OCI-LY1 (cell line): Measurements from ENCODE around the gene RPL4.
"Not testable (repeated sequence)": the region's sequence is repeated elsewhere in the genome, so short reads cannot be mapped to it uniquely, and the experiment has no call there.

Experiments used
- H2AFZ ChIP-seq: fragments of 200-600 bp; sonication (generic), shearing (Covaris generic); 2 replicates; pipeline ENCODE4 v1.6.0; 2014; ENCODE audit warnings: antibody characterized with exemption, mild to moderate bottlenecking, low read length
- H3F3A ChIP-seq: fragments of 200-600 bp; sonication (generic), shearing (Covaris generic); 2 replicates; pipeline ENCODE4 v1.6.0; 2014; ENCODE audit warnings: mild to moderate bottlenecking, antibody characterized with exemption, low read length, moderate library complexity; ENCODE audit not compliant: insufficient read depth
- H3K27ac ChIP-seq: fragments of 200-600 bp; sonication (generic); 2 replicates; pipeline ENCODE4 v1.5.1; 2014; ENCODE audit warnings: low read length, mixed run types, mild to moderate bottlenecking, low read depth; ENCODE audit not compliant: poor library complexity, severe bottlenecking
- H3K27me3 ChIP-seq: fragments of 200-600 bp; sonication (generic); 2 replicates; pipeline ENCODE4 v1.6.0; 2014; ENCODE audit warnings: antibody characterized with exemption, mild to moderate bottlenecking, low read length, moderate library complexity; ENCODE audit not compliant: insufficient read depth
- H3K36me3 ChIP-seq: fragments of 200-600 bp; sonication (generic); 2 replicates; pipeline ENCODE4 v1.6.1; 2014; ENCODE audit warnings: mild to moderate bottlenecking, antibody characterized with exemption, low read length, moderate library complexity, mixed read lengths; ENCODE audit not compliant: insufficient read depth
- H3K4me1 ChIP-seq: fragments of 200-600 bp; sonication (generic); 2 replicates; pipeline ENCODE4 v1.5.1; 2014; ENCODE audit warnings: mild to moderate bottlenecking, low read length, moderate library complexity; ENCODE audit not compliant: insufficient read depth, severe bottlenecking
- H3K4me2 ChIP-seq: fragments of 200-600 bp; sonication (generic), shearing (Covaris generic); 2 replicates; pipeline ENCODE4 v1.6.1; 2014; ENCODE audit warnings: low read length
- H3K4me3 ChIP-seq: fragments of 200-600 bp; sonication (generic); 2 replicates; pipeline ENCODE4 v1.5.1; 2014; ENCODE audit warnings: low read length, low read depth, mild to moderate bottlenecking, mixed read lengths; ENCODE audit not compliant: poor library complexity, severe bottlenecking
- H3K79me2 ChIP-seq: fragments of 200-600 bp; shearing (Covaris generic); 2 replicates; pipeline ENCODE4 v1.6.1; 2016; ENCODE audit warnings: mixed run types, low read length, mixed read lengths; ENCODE audit not compliant: insufficient read depth
- H3K9ac ChIP-seq: fragments of 200-600 bp; sonication (generic), shearing (Covaris generic); 2 replicates; pipeline ENCODE4 v1.6.1; 2014; ENCODE audit warnings: mild to moderate bottlenecking, low read length, mixed read lengths
- H3K9me2 ChIP-seq: fragments of 200-600 bp; sonication (generic), shearing (Covaris generic); 2 replicates; pipeline ENCODE4 v1.6.1; 2014; ENCODE audit warnings: low read depth, mild to moderate bottlenecking, low read length, mixed read lengths
- H3K9me3 ChIP-seq: fragments of 200-600 bp; shearing (Covaris generic); 2 replicates; pipeline ENCODE4 v1.6.1; 2014; ENCODE audit warnings: low read length, mixed read lengths
- H4K20me1 ChIP-seq: fragments of 200-600 bp; sonication (generic), shearing (Covaris generic); 2 replicates; pipeline ENCODE4 v1.6.0; 2016; ENCODE audit warnings: mild to moderate bottlenecking, low read length; ENCODE audit not compliant: insufficient read depth
- CTCF ChIP-seq: fragments of 200-600 bp; sonication (generic), shearing (Covaris generic); IDR thresholded peaks from 2 replicates; pipeline ENCODE4 v1.5.1; 2017; ENCODE audit warnings: mild to moderate bottlenecking, antibody characterized with exemption, low read length, moderate library complexity, mixed read lengths
- EZH2 ChIP-seq: fragments of 200-600 bp; sonication (generic), shearing (Covaris generic); IDR thresholded peaks from 2 replicates; pipeline ENCODE4 v1.8.0; 2017; ENCODE audit warnings: borderline replicate concordance, mixed run types, mild to moderate bottlenecking, antibody characterized with exemption, low read length, moderate library complexity, mixed read lengths

The RPL4 gene

GRCh38 chr15:66462627-66463026, 42.0 kb downstream of the RPL4 start:
- Histone ChIP-seq H3K9me3 (no peaks in the 10 kb centered on the region), H3K4me1 (peaks cover 9% of the 10 kb centered on the region), H3K79me2 (no peaks in the 10 kb centered on the region), H3K9ac (no peak overlapping the region), H3K9me2 (no peaks in the 10 kb centered on the region), H3K27ac (no peak overlapping the region), H3F3A (no peaks in the 10 kb centered on the region), H3K36me3 (peaks cover 8% of the 10 kb centered on the region), H3K4me2 (no peak overlapping the region), H3K27me3 (no peaks in the 10 kb centered on the region), H2AFZ (no peak overlapping the region), H4K20me1 (no peaks in the 10 kb centered on the region), H3K4me3 (no peak overlapping the region)
- TF ChIP-seq CTCF: no peak
- no peak for TF ChIP-seq EZH2

GRCh38 chr15:66461917-66462316, 42.7 kb downstream of the RPL4 start:
- TF ChIP-seq EZH2: no peak
- no peak for TF ChIP-seq CTCF
- Histone ChIP-seq H3F3A (no peaks in the 10 kb centered on the region), H3K9me3 (no peaks in the 10 kb centered on the region), H3K27me3 (no peaks in the 10 kb centered on the region), H4K20me1 (no peaks in the 10 kb centered on the region), H3K4me1 (peaks cover 16% of the 10 kb centered on the region), H3K79me2 (no peaks in the 10 kb centered on the region), H3K4me3 (no peak overlapping the region), H3K9ac (no peak overlapping the region), H3K9me2 (no peaks in the 10 kb centered on the region), H3K27ac (no peak overlapping the region), H3K4me2 (no peak overlapping the region), H2AFZ (no peak overlapping the region), H3K36me3 (peaks cover 8% of the 10 kb centered on the region)

- not testable (repeated sequence) for H3K9me3 ChIP-seq, H3K27ac ChIP-seq, H3K27me3 ChIP-seq, H3K4me3 ChIP-seq, H4K20me1 ChIP-seq, H3K9me2 ChIP-seq, H2AFZ ChIP-seq, H3K9ac ChIP-seq, H3K79me2 ChIP-seq, H3F3A ChIP-seq, H3K4me2 ChIP-seq
- peaks cover 22% of the 10 kb centered on the region for H3K4me1 ChIP-seq
- H3K36me3 ChIP-seq: peaks cover 10% of the 10 kb centered on the region
These were observed 43.4 kb downstream of the RPL4 start for GRCh38 chr15:66461294-66461693.

- no peaks in the 10 kb centered on the region for H3K9me3 ChIP-seq
- peak overlapping the region; percentile 7 for H3K27ac ChIP-seq
- no peak overlapping the region for H2AFZ ChIP-seq
- H3K36me3 ChIP-seq: peaks cover 21% of the 10 kb centered on the region
- H3K27me3 ChIP-seq: no peaks in the 10 kb centered on the region
- H4K20me1 ChIP-seq: no peaks in the 10 kb centered on the region
- no peak overlapping the region for H3K9ac ChIP-seq
- no peak overlapping the region for H3K4me3 ChIP-seq
- TF ChIP-seq CTCF: no peak
- no peak for TF ChIP-seq EZH2
- H3F3A ChIP-seq: no peaks in the 10 kb centered on the region
- H3K4me2 ChIP-seq: no peak overlapping the region
- peaks cover 24% of the 10 kb centered on the region for H3K4me1 ChIP-seq
- H3K79me2 ChIP-seq: no peaks in the 10 kb centered on the region
- H3K9me2 ChIP-seq: no peaks in the 10 kb centered on the region
These were observed 44.6 kb downstream of the RPL4 start for GRCh38 chr15:66459818-66460615.
